Measurements from ENCODE around the gene TNS4.
A peak's percentile ranks its signal among the peaks of the same experiment; 100 is the strongest.

The TNS4 gene

DNA sequence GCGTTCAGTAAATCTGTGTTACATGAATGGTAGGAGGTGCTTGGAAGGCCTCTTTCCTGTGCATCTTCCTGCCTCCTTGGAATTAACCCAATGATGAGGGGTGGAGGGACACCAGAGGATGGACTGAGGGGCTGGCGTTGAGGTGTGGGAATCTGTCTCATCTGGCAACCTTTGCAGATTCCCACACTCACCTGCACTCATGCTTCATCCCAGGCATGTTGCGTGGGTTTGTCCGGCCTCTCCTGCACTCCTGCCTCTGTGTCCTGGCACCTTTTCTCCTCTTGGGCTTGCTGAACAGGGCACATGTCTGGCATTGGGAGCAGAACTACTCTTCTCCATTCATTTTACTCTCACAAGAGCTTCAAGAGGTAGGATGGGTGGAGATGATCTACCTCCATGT lies 61.3 kb downstream of the TNS4 start:
- H3K36me3 ChIP-seq (ENCODE audit: control insufficient read depth in 5 of 5, insufficient read depth in 5 of 5, low read length in 5 of 5), result no peaks in the 10 kb centered on the region
- H3K27ac ChIP-seq (ENCODE audit: low read depth, low read length), result no peak overlapping the region
- H3K4me1 ChIP-seq (ENCODE audit: control insufficient read depth in 5 of 5, insufficient read depth in 5 of 5, low read length in 5 of 5), result peaks cover 5 to 41% (median 36%) of the 10 kb centered on the region in 5 donors
- no peaks in the 10 kb centered on the region for H3K9me3 ChIP-seq (ENCODE audit: control insufficient read depth in 5 of 5, low read length in 5 of 5)
- no peaks in the 10 kb centered on the region for H3K27me3 ChIP-seq (ENCODE audit: control insufficient read depth in 5 of 5, insufficient read depth in 4 of 5, low read length in 5 of 5)
- H3K9ac ChIP-seq (ENCODE audit: low read length in 5 of 5), result no peak overlapping the region
- no peak overlapping the region for H3K4me3 ChIP-seq (ENCODE audit: low read depth in 1 of 5, low read length in 5 of 5)

DNA sequence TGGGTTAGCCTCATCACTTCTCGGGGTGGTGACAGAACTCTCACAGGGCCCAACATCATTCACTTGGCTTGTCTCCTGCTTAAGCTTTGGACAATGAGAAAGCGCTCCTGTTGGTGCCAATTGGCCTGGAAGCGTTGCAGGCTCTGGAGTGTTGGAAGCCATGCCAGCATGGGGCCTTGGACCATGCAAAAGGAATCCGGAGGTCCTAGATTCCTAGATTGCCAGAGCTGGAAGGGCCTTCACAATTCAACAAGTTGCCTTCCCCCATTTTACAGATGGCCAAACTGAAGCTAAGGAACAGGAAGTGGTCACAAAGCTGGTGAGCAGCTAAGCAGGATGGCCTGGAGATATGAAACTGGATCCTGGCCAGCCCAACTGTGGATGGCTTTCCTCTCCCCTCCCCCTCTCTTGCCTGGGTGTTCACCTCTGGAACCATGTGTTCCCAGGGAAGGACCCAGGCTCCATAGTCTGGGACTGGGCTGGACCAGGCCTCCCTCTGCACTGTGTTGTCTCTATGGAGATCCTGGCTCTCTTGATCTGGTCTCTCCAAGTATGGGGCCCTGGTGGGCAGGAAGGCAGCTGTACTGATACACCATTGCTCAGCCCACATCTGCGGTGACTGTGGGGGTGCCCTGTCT lies 64.2 kb downstream of the TNS4 start:
- Histone ChIP-seq H3K4me3 (ENCODE audit: low read depth in 1 of 5, low read length in 5 of 5) (no peak overlapping the region), H3K9me3 (ENCODE audit: control insufficient read depth in 5 of 5, low read length in 5 of 5) (no peaks in the 10 kb centered on the region), H3K27ac (ENCODE audit: low read depth, low read length) (no peak overlapping the region), H3K36me3 (ENCODE audit: control insufficient read depth in 5 of 5, insufficient read depth in 5 of 5, low read length in 5 of 5) (no peaks in the 10 kb centered on the region), H3K9ac (ENCODE audit: low read length in 5 of 5) (no peak overlapping the region), H3K4me1 (ENCODE audit: control insufficient read depth in 5 of 5, insufficient read depth in 5 of 5, low read length in 5 of 5) (peaks cover 2 to 18% (median 15%) of the 10 kb centered on the region in 5 donors), H3K27me3 (ENCODE audit: control insufficient read depth in 5 of 5, insufficient read depth in 4 of 5, low read length in 5 of 5) (no peaks in the 10 kb centered on the region)

DNA sequence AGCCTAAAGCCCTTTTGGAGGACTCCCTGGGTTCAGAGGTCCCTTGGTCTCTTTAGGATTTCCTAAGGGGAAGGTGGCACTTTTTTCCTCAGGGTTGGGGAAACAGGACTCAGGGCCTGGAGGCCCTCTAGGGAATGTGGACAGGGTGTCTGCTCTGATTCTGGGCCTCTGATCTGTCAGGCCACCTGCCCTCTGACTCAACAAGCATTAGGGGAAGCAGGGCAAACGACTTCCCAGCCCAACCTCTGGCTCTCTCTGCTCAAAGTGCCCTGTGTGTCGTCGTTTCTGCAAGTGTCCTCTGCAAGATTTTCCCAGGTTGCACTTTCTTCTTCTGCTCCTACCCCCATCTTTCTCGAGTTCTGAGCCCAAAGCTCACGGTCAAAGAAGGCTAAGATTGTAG lies 64.8 kb downstream of the TNS4 start:
- H3K36me3 ChIP-seq (ENCODE audit: control insufficient read depth in 5 of 5, insufficient read depth in 5 of 5, low read length in 5 of 5), result no peaks in the 10 kb centered on the region
- H3K4me1 ChIP-seq (ENCODE audit: control insufficient read depth in 5 of 5, insufficient read depth in 5 of 5, low read length in 5 of 5), result peaks cover 2 to 17% (median 14%) of the 10 kb centered on the region in 5 donors
- no peak overlapping the region for H3K4me3 ChIP-seq (ENCODE audit: low read depth in 1 of 5, low read length in 5 of 5)
- no peak overlapping the region for H3K9ac ChIP-seq (ENCODE audit: low read length in 5 of 5)
- H3K27me3 ChIP-seq (ENCODE audit: control insufficient read depth in 5 of 5, insufficient read depth in 4 of 5, low read length in 5 of 5), result no peaks in the 10 kb centered on the region
- no peak overlapping the region for H3K27ac ChIP-seq (ENCODE audit: low read depth, low read length)
- no peaks in the 10 kb centered on the region for H3K9me3 ChIP-seq (ENCODE audit: control insufficient read depth in 5 of 5, low read length in 5 of 5)

DNA sequence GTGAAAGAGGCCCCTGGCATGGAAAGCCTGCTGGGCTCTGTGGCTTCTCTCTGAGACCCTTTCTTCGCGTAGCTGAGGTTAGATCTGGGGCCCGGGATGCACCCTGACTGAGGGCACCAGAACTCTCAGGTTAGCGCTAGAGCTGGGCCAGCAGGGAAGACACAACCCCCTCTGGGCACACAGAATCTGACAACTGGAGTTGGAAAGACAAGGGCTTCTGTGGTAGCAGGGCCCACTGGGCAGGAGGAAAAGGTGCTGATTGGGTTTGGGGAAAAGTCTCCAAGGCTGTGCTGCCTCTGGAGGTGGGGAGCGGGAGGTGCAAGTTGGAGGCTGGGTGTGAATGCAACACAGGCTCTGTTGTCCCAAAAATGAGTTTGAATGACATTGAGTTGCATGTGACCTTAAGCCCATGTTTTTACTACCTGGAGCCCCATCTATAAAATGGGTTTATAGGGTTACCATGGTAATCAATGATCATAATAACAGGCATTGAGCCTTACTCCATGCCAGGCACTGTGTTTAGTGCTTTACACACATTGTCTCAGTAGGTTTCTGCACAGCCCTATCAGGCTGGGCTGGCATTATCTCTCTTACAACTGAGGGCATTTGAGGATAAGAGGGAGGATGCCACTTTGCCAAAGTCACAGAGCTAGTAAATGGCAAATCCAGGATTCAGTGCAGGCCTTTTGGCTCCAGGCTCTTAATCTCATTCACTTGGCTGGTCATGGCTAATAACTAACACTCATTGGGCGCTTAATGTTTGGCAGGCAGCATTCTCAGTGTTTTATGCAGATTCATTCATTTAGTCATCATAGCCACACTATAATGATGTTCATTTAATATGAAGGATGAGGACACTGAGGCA lies 67.6 kb downstream of the TNS4 start:
- H3K27me3 ChIP-seq (ENCODE audit: control insufficient read depth in 5 of 5, insufficient read depth in 4 of 5, low read length in 5 of 5), result no peaks in the 10 kb centered on the region
- H3K4me3 ChIP-seq (ENCODE audit: low read depth in 1 of 5, low read length in 5 of 5), result no peak overlapping the region
- H3K27ac ChIP-seq (ENCODE audit: low read depth, low read length), result no peak overlapping the region
- no peaks in the 10 kb centered on the region for H3K36me3 ChIP-seq (ENCODE audit: control insufficient read depth in 5 of 5, insufficient read depth in 5 of 5, low read length in 5 of 5)
- H3K4me1 ChIP-seq (ENCODE audit: control insufficient read depth in 5 of 5, insufficient read depth in 5 of 5, low read length in 5 of 5), result peaks cover 2 to 14% (median 13%) of the 10 kb centered on the region in 5 donors
- H3K9ac ChIP-seq (ENCODE audit: low read length in 5 of 5), result peak overlapping the region in 2 of 5 donors; percentile 13 to 25
- H3K9me3 ChIP-seq (ENCODE audit: control insufficient read depth in 5 of 5, low read length in 5 of 5), result no peaks in the 10 kb centered on the region

DNA sequence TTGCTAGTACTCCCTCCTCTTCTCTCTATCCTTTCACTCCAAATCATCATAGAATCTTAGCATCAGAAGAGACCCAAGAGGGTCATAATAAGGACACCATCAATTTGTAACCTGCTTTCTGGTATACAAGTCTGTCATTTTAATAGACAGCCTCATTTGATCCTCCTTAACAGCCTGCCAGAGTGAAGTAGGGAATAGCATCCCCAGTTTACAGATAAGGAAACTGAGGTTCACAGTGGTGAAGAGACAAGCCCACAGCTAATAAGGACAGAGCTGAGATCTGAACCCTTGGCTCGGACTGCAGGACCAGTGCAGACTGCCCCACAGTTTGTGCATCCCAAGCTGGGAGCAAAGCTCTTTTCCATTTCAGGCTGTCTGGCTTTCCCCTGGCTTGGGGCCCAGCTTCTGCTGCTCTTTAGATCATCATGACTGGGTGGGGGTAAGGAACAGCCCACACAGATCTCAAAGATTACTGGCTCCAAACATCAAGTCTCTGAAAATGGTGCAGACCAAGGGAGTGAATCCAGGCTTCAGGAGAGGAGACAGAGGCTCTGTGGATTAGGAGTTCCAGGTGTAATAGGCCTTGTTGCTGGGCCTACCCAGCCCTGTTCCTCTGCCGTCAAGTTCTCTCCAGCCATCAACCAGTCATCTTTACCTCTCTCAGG lies 68.4 kb downstream of the TNS4 start:
- no peaks in the 10 kb centered on the region for H3K36me3 ChIP-seq (ENCODE audit: control insufficient read depth in 5 of 5, insufficient read depth in 5 of 5, low read length in 5 of 5)
- H3K4me1 ChIP-seq (ENCODE audit: control insufficient read depth in 5 of 5, insufficient read depth in 5 of 5, low read length in 5 of 5), result peaks cover 2 to 14% (median 13%) of the 10 kb centered on the region in 5 donors
- peak overlapping the region in 1 of 5 donors; percentile 13 for H3K9ac ChIP-seq (ENCODE audit: low read length in 5 of 5)
- H3K27me3 ChIP-seq (ENCODE audit: control insufficient read depth in 5 of 5, insufficient read depth in 4 of 5, low read length in 5 of 5), result no peaks in the 10 kb centered on the region
- H3K4me3 ChIP-seq (ENCODE audit: low read depth in 1 of 5, low read length in 5 of 5), result no peak overlapping the region
- no peak overlapping the region for H3K27ac ChIP-seq (ENCODE audit: low read depth, low read length)
- H3K9me3 ChIP-seq (ENCODE audit: control insufficient read depth in 5 of 5, low read length in 5 of 5), result no peaks in the 10 kb centered on the region

DNA sequence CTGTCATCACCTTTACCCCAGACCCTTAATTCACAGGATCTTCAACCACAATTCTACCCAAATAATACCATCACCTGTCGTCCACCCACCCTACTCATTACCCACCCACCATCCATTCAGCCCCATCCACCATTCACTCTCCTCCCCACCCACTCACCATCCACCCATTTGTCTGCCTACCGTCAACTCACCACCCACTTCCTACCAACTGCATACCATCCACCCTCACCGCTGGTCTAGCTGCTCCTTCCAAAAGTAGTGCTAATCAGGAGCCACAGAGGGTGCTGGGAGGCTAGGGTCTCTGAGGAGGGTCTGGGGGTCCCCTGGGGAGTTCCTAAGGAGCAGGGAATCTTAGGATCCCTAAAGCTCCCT lies 70.2 kb downstream of the TNS4 start:
- H3K27ac ChIP-seq (ENCODE audit: low read depth, low read length), result no peak overlapping the region
- peaks cover 0 to 5% (median 0%) of the 10 kb centered on the region in 5 donors for H3K4me1 ChIP-seq (ENCODE audit: control insufficient read depth in 5 of 5, insufficient read depth in 5 of 5, low read length in 5 of 5)
- no peaks in the 10 kb centered on the region for H3K27me3 ChIP-seq (ENCODE audit: control insufficient read depth in 5 of 5, insufficient read depth in 4 of 5, low read length in 5 of 5)
- no peak overlapping the region for H3K4me3 ChIP-seq (ENCODE audit: low read depth in 1 of 5, low read length in 5 of 5)
- H3K36me3 ChIP-seq (ENCODE audit: control insufficient read depth in 5 of 5, insufficient read depth in 5 of 5, low read length in 5 of 5), result no peaks in the 10 kb centered on the region
- H3K9ac ChIP-seq (ENCODE audit: low read length in 5 of 5), result no peak overlapping the region
- no peaks in the 10 kb centered on the region for H3K9me3 ChIP-seq (ENCODE audit: control insufficient read depth in 5 of 5, low read length in 5 of 5)

DNA sequence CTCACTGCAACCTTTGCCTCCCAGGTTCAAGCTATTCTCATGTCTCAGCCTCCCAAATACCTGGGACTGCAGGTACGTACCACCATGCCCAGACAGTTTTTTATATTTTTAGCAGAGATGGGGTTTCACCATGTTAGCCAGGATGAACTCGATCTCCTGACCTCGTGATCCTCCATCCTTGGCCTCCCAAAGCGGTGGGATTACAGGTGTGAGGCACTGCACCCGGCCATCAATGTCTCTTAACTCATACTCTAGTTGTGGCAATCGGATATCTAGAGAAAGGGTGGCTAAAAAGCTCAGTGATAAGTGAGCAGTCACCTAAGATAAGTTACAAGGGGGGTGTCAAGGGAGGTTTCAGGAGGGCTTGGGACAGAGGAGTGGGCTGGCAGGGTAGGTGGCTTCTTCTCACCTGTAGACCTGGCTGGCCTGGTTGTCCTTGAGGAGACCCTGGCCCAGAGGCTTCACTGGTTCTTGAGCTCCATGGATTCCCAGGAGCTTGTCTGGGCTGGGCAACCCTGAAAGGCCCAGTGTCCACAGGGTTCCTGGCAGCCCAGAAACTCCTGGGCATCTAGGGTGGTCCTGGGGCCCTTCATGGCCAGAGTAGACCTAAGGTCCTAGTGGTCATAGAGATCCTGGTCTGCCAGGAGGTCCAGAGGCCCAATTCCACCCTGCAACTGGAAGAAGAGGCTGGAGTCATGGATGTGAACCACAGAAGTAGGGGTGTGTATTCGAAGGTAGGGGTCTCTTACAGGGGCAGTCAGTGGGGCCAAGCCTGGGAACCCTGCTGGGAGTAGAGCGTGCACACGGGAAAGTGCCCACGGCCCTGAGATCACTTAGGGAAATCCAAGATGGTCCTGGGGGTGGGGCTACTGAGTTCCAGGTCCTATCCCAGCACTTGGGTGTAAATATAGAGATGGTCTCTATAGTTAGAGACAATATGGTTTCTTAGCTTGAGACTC lies 70.9 kb downstream of the TNS4 start:
- Histone ChIP-seq H3K27me3 (ENCODE audit: control insufficient read depth in 5 of 5, insufficient read depth in 4 of 5, low read length in 5 of 5) (no peaks in the 10 kb centered on the region), H3K4me3 (ENCODE audit: low read depth in 1 of 5, low read length in 5 of 5) (no peak overlapping the region), H3K27ac (ENCODE audit: low read depth, low read length) (no peak overlapping the region), H3K9ac (ENCODE audit: low read length in 5 of 5) (no peak overlapping the region), H3K36me3 (ENCODE audit: control insufficient read depth in 5 of 5, insufficient read depth in 5 of 5, low read length in 5 of 5) (no peaks in the 10 kb centered on the region), H3K4me1 (ENCODE audit: control insufficient read depth in 5 of 5, insufficient read depth in 5 of 5, low read length in 5 of 5) (peaks cover 0 to 6% (median 0%) of the 10 kb centered on the region in 5 donors), H3K9me3 (ENCODE audit: control insufficient read depth in 5 of 5, low read length in 5 of 5) (no peaks in the 10 kb centered on the region)

DNA sequence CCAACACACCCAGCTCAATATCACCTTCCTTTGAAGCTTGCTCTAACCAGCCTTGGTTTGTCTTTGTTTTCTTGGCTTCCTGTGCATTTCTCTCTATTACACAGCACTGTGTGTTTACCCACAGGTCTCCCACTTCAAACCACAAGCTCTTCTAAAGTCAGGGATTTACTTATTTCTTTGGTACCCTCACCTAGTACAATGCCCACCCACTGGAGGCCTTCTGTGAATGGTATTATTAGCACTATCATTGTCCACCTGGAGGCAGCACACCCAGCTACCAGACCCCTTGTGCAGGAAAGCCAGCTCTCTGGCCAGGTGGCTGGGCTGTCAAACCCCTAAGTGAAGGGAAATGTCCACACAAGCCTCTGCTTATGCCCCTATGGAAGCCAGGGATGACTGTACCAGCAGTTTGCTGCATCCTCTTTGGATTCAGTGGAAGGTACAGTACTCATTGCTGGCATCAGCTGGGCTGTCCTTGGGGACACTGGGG lies 74.4 kb downstream of the TNS4 start:
- H3K4me1 ChIP-seq (ENCODE audit: control insufficient read depth in 5 of 5, insufficient read depth in 5 of 5, low read length in 5 of 5), result peaks cover 0 to 6% (median 0%) of the 10 kb centered on the region in 5 donors
- H3K9me3 ChIP-seq (ENCODE audit: control insufficient read depth in 5 of 5, low read length in 5 of 5), result no peaks in the 10 kb centered on the region
- H3K9ac ChIP-seq (ENCODE audit: low read length in 5 of 5), result no peak overlapping the region
- no peak overlapping the region for H3K4me3 ChIP-seq (ENCODE audit: low read depth in 1 of 5, low read length in 5 of 5)
- no peaks in the 10 kb centered on the region for H3K27me3 ChIP-seq (ENCODE audit: control insufficient read depth in 5 of 5, insufficient read depth in 4 of 5, low read length in 5 of 5)
- no peak overlapping the region for H3K27ac ChIP-seq (ENCODE audit: low read depth, low read length)
- no peaks in the 10 kb centered on the region for H3K36me3 ChIP-seq (ENCODE audit: control insufficient read depth in 5 of 5, insufficient read depth in 5 of 5, low read length in 5 of 5)
